Activated T-cell treated with anti-CD3 and anti-CD28 coated beads, Interleukin-2, amount 50 U/mL, for 24 hours (primary cell): ENCODE results near the gene HRK.

Experiments
- DNase-seq: peaks from one replicate; pipeline ENCODE4 v3.0.0-alpha.2; 2020
- H3K27ac Mint-ChIP-seq: 2 replicates; pipeline ENCODE4 v1.8.0; 2020; ENCODE audit warnings: mild to moderate bottlenecking, mixed read lengths
- H3K27me3 Mint-ChIP-seq: 2 replicates; pipeline ENCODE4 v1.8.0; 2020; ENCODE audit warnings: mixed read lengths
- H3K36me3 Mint-ChIP-seq: 2 replicates; pipeline ENCODE4 v1.8.0; 2020; ENCODE audit warnings: low read depth, mixed read lengths
- H3K4me1 Mint-ChIP-seq: 2 replicates; pipeline ENCODE4 v1.8.0; 2020; ENCODE audit warnings: low read depth, mixed read lengths
- H3K4me3 Mint-ChIP-seq: 2 replicates; pipeline ENCODE4 v1.8.0; 2020; ENCODE audit warnings: mild to moderate bottlenecking, moderate library complexity, mixed read lengths
- H3K9me3 Mint-ChIP-seq: 2 replicates; pipeline ENCODE4 v1.8.0; 2020; ENCODE audit warnings: mixed read lengths

The HRK gene

DNA sequence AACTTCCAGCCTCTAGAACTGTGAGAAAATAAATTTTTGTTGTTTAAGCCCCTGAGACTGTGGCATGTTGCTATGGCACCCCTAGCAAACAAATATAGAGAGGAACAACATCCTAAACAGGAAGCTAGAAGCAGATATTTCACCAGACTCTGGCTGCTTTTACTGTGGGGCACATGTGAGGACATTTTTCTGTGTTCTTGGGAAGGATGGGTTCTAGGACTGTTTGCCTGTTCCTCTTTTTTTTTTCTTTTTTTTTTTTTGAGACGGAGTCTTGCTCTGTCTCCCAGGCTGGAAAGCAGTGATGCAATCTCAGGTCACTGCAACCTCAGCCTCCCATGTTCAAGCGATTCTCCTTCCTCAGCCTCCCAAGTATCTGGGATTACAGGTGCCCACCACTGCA lies 4.2 kb upstream of the HRK start:
- DNase-seq, result no peak
- peaks cover 2% of the 10 kb centered on the region for H3K9me3 Mint-ChIP-seq
- no peaks in the 10 kb centered on the region for H3K36me3 Mint-ChIP-seq
- H3K4me3 Mint-ChIP-seq, result no peak overlapping the region
- H3K27ac Mint-ChIP-seq, result no peak overlapping the region
- H3K4me1 Mint-ChIP-seq, result peaks cover 13% of the 10 kb centered on the region
- H3K27me3 Mint-ChIP-seq, result peaks cover 43% of the 10 kb centered on the region

GRCh38 chr12:116884871-116885270 lies 3.6 kb upstream of the HRK start:
- H3K27me3 Mint-ChIP-seq, result peaks cover 49% of the 10 kb centered on the region
- no peak overlapping the region for H3K27ac Mint-ChIP-seq
- no peak for DNase-seq
- H3K9me3 Mint-ChIP-seq, result no peaks in the 10 kb centered on the region
- H3K4me1 Mint-ChIP-seq, result peaks cover 19% of the 10 kb centered on the region
- no peaks in the 10 kb centered on the region for H3K36me3 Mint-ChIP-seq
- no peak overlapping the region for H3K4me3 Mint-ChIP-seq

DNA sequence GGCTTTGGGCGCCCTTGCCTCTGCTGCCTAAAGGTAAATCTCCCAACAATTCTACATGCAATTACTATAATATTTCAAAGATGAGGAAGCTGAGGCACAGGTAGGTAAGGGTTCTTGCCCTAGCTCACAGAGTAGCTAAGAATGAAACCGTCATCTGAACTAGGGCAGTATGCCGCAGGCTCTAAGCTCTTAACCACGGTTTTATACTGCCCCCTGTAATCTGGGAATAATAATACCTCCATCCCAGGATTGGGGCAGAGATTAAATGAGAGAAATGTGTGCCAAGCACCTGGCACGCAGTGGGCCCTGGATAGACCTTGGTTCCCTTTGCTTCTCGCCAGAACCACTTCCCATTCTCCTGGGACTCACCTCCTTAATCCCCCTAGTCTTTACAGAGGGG lies 1.5 kb upstream of the HRK start:
- no peaks in the 10 kb centered on the region for H3K36me3 Mint-ChIP-seq
- H3K27me3 Mint-ChIP-seq, result peaks cover 65% of the 10 kb centered on the region
- peaks cover 35% of the 10 kb centered on the region for H3K4me1 Mint-ChIP-seq
- DNase-seq, result no peak
- H3K27ac Mint-ChIP-seq, result no peak overlapping the region
- H3K9me3 Mint-ChIP-seq, result no peaks in the 10 kb centered on the region
- no peak overlapping the region for H3K4me3 Mint-ChIP-seq

- no peaks in the 10 kb centered on the region for H3K9me3 Mint-ChIP-seq
- peaks cover 35% of the 10 kb centered on the region for H3K4me1 Mint-ChIP-seq
- peaks cover 67% of the 10 kb centered on the region for H3K27me3 Mint-ChIP-seq
- no peaks in the 10 kb centered on the region for H3K36me3 Mint-ChIP-seq
- no peak for DNase-seq
- H3K27ac Mint-ChIP-seq, result no peak overlapping the region
- peak overlapping the region; percentile 57 for H3K4me3 Mint-ChIP-seq
These were observed 751 bp upstream of the HRK start for GRCh38 chr12:116881877-116882507.

GRCh38 chr12:116880817-116881324 lies 370 bp downstream of the HRK start:
- Mint-ChIP-seq H3K4me3 (peak overlapping the region; percentile 69), H3K9me3 (no peaks in the 10 kb centered on the region), H3K27me3 (peaks cover 74% of the 10 kb centered on the region), H3K27ac (no peak overlapping the region), H3K4me1 (peaks cover 35% of the 10 kb centered on the region), H3K36me3 (no peaks in the 10 kb centered on the region)
- peak; percentile 63 for DNase-seq

DNA sequence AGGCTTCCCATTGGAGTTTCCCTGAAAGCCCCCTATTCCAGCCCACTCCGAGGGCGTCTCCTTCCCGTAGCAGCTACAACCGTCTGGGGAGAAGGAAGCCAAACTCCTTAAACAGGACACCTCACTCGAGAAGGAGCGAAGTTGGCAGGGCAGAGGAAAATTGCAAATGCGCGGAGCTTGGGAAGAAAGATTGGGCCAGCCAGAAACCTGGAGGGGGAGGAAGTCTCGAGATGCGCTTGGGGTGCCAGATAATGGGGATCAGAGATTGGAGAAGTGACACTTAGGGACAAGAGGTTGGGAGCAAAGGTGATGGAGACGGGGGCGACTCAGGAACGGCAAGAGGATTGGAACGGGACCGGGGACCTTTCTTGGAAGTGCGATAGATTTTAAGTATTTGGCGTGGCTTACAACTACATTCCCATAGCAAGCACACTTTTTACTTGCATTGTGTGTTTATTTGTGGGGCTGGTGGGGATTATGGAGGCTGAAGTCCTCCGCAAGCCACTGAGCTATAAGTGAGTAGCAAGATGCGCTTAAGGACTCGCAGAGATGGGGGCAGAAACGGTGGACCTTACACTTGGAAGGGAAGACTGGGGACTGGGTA lies 926 bp downstream of the HRK start:
- no peaks in the 10 kb centered on the region for H3K9me3 Mint-ChIP-seq
- DNase-seq, result peak; percentile 33
- H3K36me3 Mint-ChIP-seq, result no peaks in the 10 kb centered on the region
- H3K4me3 Mint-ChIP-seq, result peak overlapping the region; percentile 69
- peaks cover 35% of the 10 kb centered on the region for H3K4me1 Mint-ChIP-seq
- no peak overlapping the region for H3K27ac Mint-ChIP-seq
- peaks cover 79% of the 10 kb centered on the region for H3K27me3 Mint-ChIP-seq

GRCh38 chr12:116879509-116880212 lies 1.6 kb downstream of the HRK start:
- no peaks in the 10 kb centered on the region for H3K36me3 Mint-ChIP-seq
- H3K9me3 Mint-ChIP-seq, result peaks cover 2% of the 10 kb centered on the region
- no peak overlapping the region for H3K27ac Mint-ChIP-seq
- H3K4me3 Mint-ChIP-seq, result peak overlapping the region; percentile 69
- peaks cover 35% of the 10 kb centered on the region for H3K4me1 Mint-ChIP-seq
- peak; percentile 45 for DNase-seq
- peaks cover 84% of the 10 kb centered on the region for H3K27me3 Mint-ChIP-seq

GRCh38 chr12:116878567-116879508 lies 2.4 kb downstream of the HRK start:
- Mint-ChIP-seq H3K27me3 (peaks cover 88% of the 10 kb centered on the region), H3K27ac (no peak overlapping the region), H3K4me3 (peak overlapping the region; percentile 57), H3K36me3 (no peaks in the 10 kb centered on the region), H3K9me3 (peaks cover 5% of the 10 kb centered on the region), H3K4me1 (peaks cover 36% of the 10 kb centered on the region)
- DNase-seq, result peak; percentile 36

GRCh38 chr12:116876151-116876869 lies 4.9 kb downstream of the HRK start:
- peaks cover 28% of the 10 kb centered on the region for H3K4me1 Mint-ChIP-seq
- no peak overlapping the region for H3K27ac Mint-ChIP-seq
- peaks cover 66% of the 10 kb centered on the region for H3K27me3 Mint-ChIP-seq
- no peak for DNase-seq
- no peaks in the 10 kb centered on the region for H3K36me3 Mint-ChIP-seq
- H3K9me3 Mint-ChIP-seq, result peaks cover 5% of the 10 kb centered on the region
- no peak overlapping the region for H3K4me3 Mint-ChIP-seq

DNA sequence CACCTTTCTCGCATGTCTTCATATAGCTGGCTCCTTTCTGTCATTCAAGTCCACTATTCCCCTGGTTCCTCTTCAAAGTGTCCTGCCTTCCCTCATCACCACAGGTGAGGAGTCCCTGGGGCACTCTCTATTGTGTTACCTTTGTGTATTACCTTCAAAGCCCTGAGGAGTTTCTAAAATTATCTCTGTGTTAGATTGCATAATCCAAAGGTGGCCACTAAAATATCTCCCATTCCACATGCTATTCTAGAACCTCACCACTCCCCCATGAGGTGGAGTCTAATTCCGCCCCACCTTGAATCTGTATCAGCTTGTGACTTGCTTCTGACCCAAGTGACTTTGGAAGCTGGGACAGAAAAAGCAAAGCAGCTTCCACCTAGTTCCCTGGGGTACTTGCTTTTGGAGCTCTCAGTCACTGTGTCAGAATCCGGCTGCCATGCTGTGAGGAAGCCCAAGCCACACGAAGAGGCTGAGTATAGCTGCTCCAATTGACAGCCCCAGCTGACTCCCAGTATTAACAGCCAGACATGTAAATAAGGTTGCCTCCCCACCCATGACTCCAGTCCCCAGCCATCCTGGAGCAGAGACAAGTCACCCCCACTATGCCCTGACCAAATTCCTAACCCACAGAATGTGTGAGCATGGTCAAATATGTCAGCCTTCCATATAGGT lies 6.8 kb downstream of the HRK start:
- H3K4me3 Mint-ChIP-seq, result no peak overlapping the region
- H3K4me1 Mint-ChIP-seq, result peaks cover 17% of the 10 kb centered on the region
- peaks cover 5% of the 10 kb centered on the region for H3K9me3 Mint-ChIP-seq
- peaks cover 54% of the 10 kb centered on the region for H3K27me3 Mint-ChIP-seq
- no peak for DNase-seq
- H3K36me3 Mint-ChIP-seq, result no peaks in the 10 kb centered on the region
- no peak overlapping the region for H3K27ac Mint-ChIP-seq

DNA sequence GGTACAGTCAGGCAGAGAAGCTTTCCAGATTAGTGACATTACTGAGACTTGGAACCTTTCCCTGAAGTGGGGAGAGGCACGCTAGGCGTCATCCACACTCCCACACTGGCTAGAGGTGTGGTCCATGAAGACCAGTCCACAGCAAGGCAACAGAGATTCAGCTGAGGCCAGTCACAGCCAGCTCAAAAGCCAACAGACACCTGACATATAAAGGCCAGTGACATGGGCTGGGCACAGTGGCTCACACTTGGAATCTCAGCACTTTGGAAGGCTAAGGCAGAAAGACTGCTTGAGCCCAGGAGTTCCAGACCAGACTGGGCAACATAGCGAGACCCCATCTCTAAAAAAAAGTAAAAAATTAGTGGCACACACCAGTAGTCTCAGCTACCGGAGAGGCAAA lies 10.9 kb downstream of the HRK start:
- H3K27ac Mint-ChIP-seq, result no peak overlapping the region
- no peak for DNase-seq
- H3K9me3 Mint-ChIP-seq, result peaks cover 5% of the 10 kb centered on the region

GRCh38 chr12:116867523-116867922 lies 13.7 kb downstream of the HRK start:
- no peaks in the 10 kb centered on the region for H3K4me1 Mint-ChIP-seq

More for the DNA sequence above, 10.9 kb downstream of the HRK start:
- Mint-ChIP-seq H3K27me3 (peaks cover 14% of the 10 kb centered on the region), H3K4me1 (peaks cover 3% of the 10 kb centered on the region), H3K36me3 (no peaks in the 10 kb centered on the region), H3K4me3 (no peak overlapping the region)

GRCh38 chr12:116864371-116865160 lies 16.7 kb downstream of the HRK start:
- no peak for DNase-seq
- Mint-ChIP-seq H3K27ac (no peak overlapping the region), H3K4me3 (no peak overlapping the region), H3K9me3 (peaks cover 2% of the 10 kb centered on the region), H3K27me3 (peaks cover 15% of the 10 kb centered on the region), H3K36me3 (no peaks in the 10 kb centered on the region), H3K4me1 (peaks cover 4% of the 10 kb centered on the region)

More at GRCh38 chr12:116867523-116867922, 13.7 kb downstream of the HRK start:
- H3K27ac Mint-ChIP-seq, result no peak overlapping the region
- no peak overlapping the region for H3K4me3 Mint-ChIP-seq
- H3K27me3 Mint-ChIP-seq, result peaks cover 7% of the 10 kb centered on the region
- no peaks in the 10 kb centered on the region for H3K36me3 Mint-ChIP-seq
- no peak for DNase-seq
- no peaks in the 10 kb centered on the region for H3K9me3 Mint-ChIP-seq
